Vagina (tissue), 2 donors: ENCODE data around the gene CLSTN1. TPM values are rescaled to one million over a fixed set of nuclear protein-coding genes. Genes with fewer than 3 reads are reported as not detected.
"Not testable (repeated sequence)": the region's sequence is repeated elsewhere in the genome, so short reads cannot be mapped to it uniquely, and the experiment has no call there.

Experiments used
- DNase-seq, 2 donors: peaks; one replicate each; pipeline ENCODE4 v3.0.0-alpha.2; 2017; ENCODE audit errors: extremely low spot score in 2 of 2
- H3K27ac ChIP-seq: fragments of 200-600 bp; sonication (generic); one replicate; pipeline ENCODE4 v1.5.1; 2019
- H3K27me3 ChIP-seq: fragments of 200-600 bp; sonication (generic); one replicate; pipeline ENCODE4 v1.5.1; 2019
- H3K36me3 ChIP-seq, 2 donors: fragments of 200-600 bp; sonication (generic); one replicate each; pipeline ENCODE4 v1.5.1; 2017 to 2019
- H3K4me1 ChIP-seq: fragments of 200-600 bp; sonication (generic); one replicate; pipeline ENCODE4 v1.5.1; 2019
- H3K4me3 ChIP-seq, 2 donors: fragments of 200-600 bp; sonication (generic); 1 replicate in 1 of 2; 2 replicates in 1 of 2; pipeline ENCODE4 v1.5.1; 2016 to 2019
- H3K9me3 ChIP-seq: fragments of 200-600 bp; sonication (generic); one replicate; pipeline ENCODE4 v1.5.1; 2019
- CTCF ChIP-seq, 3 experiments: fragments of 450-650 bp in 2 of 3; fragments of 200-600 bp in 1 of 3; sonication (generic) in 1 of 3; IDR thresholded peaks; one replicate each; pipeline ENCODE4 v1.5.1; 2017 to 2019; ENCODE audit warnings: antibody characterized with exemption in 3 of 3, mild to moderate bottlenecking in 2 of 3, moderate library complexity in 2 of 3
- POLR2A ChIP-seq, 2 donors: fragments of 450-650 bp; IDR thresholded peaks; one replicate each; pipeline ENCODE4 v1.6.1; 2017; ENCODE audit warnings: antibody characterized with exemption in 2 of 2, mild to moderate bottlenecking in 2 of 2, moderate library complexity in 2 of 2
- POLR2AphosphoS5 ChIP-seq, 2 donors: sonication (generic); formaldehyde crosslinking; IDR thresholded peaks; one replicate each; pipeline ENCODE4 v1.9.0; 2017; ENCODE audit warnings: antibody characterized with exemption in 2 of 2, mild to moderate bottlenecking in 2 of 2, low read depth in 1 of 2; ENCODE audit not compliant: insufficient read depth in 1 of 2
- intact Hi-C: fragments of 100-400 bp; cut with DNase I; formaldehyde crosslinking; loops from one replicate; pipeline ENCODE4 v1.15.1; 2023
- total RNA-seq: library from RNA; depleted of rRNA; stranded (reverse); fragments of >200 nt; gene quantifications from one replicate; pipeline ENCODE4 v1.2.3, GENCODE V29; 2016

CLSTN1 gene
- total RNA-seq, 1 donor from 2014 or later: 96.5 TPM

- no peak overlapping the region for H3K4me3 ChIP-seq
- intact Hi-C loops: no loop called here
- H3K36me3 ChIP-seq: peaks cover 0 to 25% of the 10 kb centered on the region in 2 donors
- TF ChIP-seq CTCF (IDR thresholded peaks at IDR 0.05): no peak
- TF ChIP-seq POLR2A (IDR thresholded peaks at IDR 0.05): no peak
- TF ChIP-seq POLR2AphosphoS5 (IDR thresholded peaks at IDR 0.05; ENCODE audit: insufficient read depth in 1 of 2, low read depth in 1 of 2): no peak
- no peak overlapping the region for H3K27ac ChIP-seq
- H3K4me1 ChIP-seq: no peaks in the 10 kb centered on the region
- DNase-seq: no peak
- no peaks in the 10 kb centered on the region for H3K27me3 ChIP-seq
- H3K9me3 ChIP-seq: no peaks in the 10 kb centered on the region
Observed at GRCh38 chr1:9714257-9714718, 109.5 kb downstream of the CLSTN1 start.

GRCh38 chr1:9712767-9713166, 111.0 kb downstream of the CLSTN1 start:
- H3K4me3 ChIP-seq, DNase-seq, H3K9me3 ChIP-seq, H3K27me3 ChIP-seq, intact Hi-C loops, H3K27ac ChIP-seq, H3K4me1 ChIP-seq: not testable (repeated sequence)
- H3K36me3 ChIP-seq: peaks cover 0 to 25% of the 10 kb centered on the region in 2 donors

- no peak overlapping the region for H3K27ac ChIP-seq
- peaks cover 0 to 25% of the 10 kb centered on the region in 2 donors for H3K36me3 ChIP-seq
- no peak for DNase-seq
- H3K4me3 ChIP-seq: no peak overlapping the region
- no peaks in the 10 kb centered on the region for H3K27me3 ChIP-seq
- H3K9me3 ChIP-seq: no peaks in the 10 kb centered on the region
- intact Hi-C loops: no loop called here
- no peak for TF ChIP-seq POLR2A (IDR thresholded peaks at IDR 0.05)
- TF ChIP-seq CTCF (IDR thresholded peaks at IDR 0.05): no peak
- TF ChIP-seq POLR2AphosphoS5 (IDR thresholded peaks at IDR 0.05; ENCODE audit: insufficient read depth in 1 of 2, low read depth in 1 of 2): no peak
- no peaks in the 10 kb centered on the region for H3K4me1 ChIP-seq
Observed at GRCh38 chr1:9711466-9712020, 112.2 kb downstream of the CLSTN1 start.

GRCh38 chr1:9710037-9710436, 113.7 kb downstream of the CLSTN1 start:
- intact Hi-C loops: no loop called here
- TF ChIP-seq POLR2A (IDR thresholded peaks at IDR 0.05) (no peak), POLR2AphosphoS5 (IDR thresholded peaks at IDR 0.05; ENCODE audit: insufficient read depth in 1 of 2, low read depth in 1 of 2) (no peak), CTCF (IDR thresholded peaks at IDR 0.05) (no peak)
- H3K36me3 ChIP-seq: peaks cover 0 to 14% of the 10 kb centered on the region in 2 donors
- H3K27me3 ChIP-seq: no peaks in the 10 kb centered on the region
- H3K9me3 ChIP-seq: no peaks in the 10 kb centered on the region
- H3K27ac ChIP-seq: no peak overlapping the region
- H3K4me3 ChIP-seq: no peak overlapping the region
- no peaks in the 10 kb centered on the region for H3K4me1 ChIP-seq
- DNase-seq: no peak

- no peak overlapping the region for H3K4me3 ChIP-seq
- peaks cover 0 to 6% of the 10 kb centered on the region in 2 donors for H3K36me3 ChIP-seq
- H3K4me1 ChIP-seq: no peaks in the 10 kb centered on the region
- H3K9me3 ChIP-seq: no peaks in the 10 kb centered on the region
- intact Hi-C loops: no loop called here
- no peak overlapping the region for H3K27ac ChIP-seq
- DNase-seq: no peak
- TF ChIP-seq CTCF (IDR thresholded peaks at IDR 0.05) (no peak), POLR2A (IDR thresholded peaks at IDR 0.05) (no peak), POLR2AphosphoS5 (IDR thresholded peaks at IDR 0.05; ENCODE audit: insufficient read depth in 1 of 2, low read depth in 1 of 2) (no peak)
- no peaks in the 10 kb centered on the region for H3K27me3 ChIP-seq
Observed at GRCh38 chr1:9706178-9706577, 117.6 kb downstream of the CLSTN1 start.
